Endothelial cell of umbilical vein (primary cell): Measurements from ENCODE around the gene PTGDS.

Experiments used
- CTCF ChIP-seq, 2 donors: IDR thresholded peaks; 1 replicate in 1 of 2; 2 replicates in 1 of 2; pipeline ENCODE4 v1.5.1; 2011; ENCODE audit warnings: low read length in 2 of 2, mild to moderate bottlenecking in 2 of 2, moderate library complexity in 2 of 2, control low read depth in 1 of 2, inconsistent platforms in 1 of 2, low read depth in 1 of 2; ENCODE audit not compliant: insufficient read depth in 1 of 2; ENCODE audit errors: extremely low read depth in 1 of 2
- JUN ChIP-seq: IDR thresholded peaks from 2 replicates; pipeline ENCODE4 v1.6.1; 2011; ENCODE audit warnings: borderline replicate concordance, low read depth; ENCODE audit not compliant: insufficient read length, insufficient read depth
- POLR2A ChIP-seq: IDR thresholded peaks from 2 replicates; pipeline ENCODE4 v1.6.1; 2012; ENCODE audit warnings: low read depth, mild to moderate bottlenecking, control low read depth, low read length

DNA sequence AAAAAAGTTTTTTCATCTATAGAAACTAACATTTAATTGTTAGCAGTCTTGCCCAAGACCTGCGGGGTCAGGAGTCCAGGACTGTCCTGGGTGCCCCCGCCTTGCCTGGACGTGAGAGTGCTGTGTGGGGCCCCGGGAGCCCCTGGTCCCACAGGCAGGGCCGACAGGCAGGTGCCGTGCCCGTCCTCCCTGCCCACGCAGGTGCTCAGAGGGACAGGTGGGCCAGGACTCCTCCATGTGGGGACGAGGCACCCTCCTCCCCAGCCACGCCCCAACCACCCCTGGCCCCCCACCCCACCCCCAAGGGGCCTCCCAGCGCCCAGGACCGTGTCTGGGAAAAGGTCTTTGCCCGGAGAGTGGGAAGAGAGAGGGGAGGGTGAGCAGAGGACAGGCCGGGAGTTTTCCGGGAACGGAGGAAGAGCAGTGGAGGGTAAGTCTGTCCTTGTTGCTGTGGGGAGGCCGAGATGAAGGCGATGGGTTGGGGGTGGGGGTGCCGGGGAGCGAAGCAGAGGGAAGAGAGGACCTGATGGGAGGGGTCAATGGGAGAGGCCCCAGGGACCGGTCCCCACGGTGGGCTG lies 28.0 kb upstream of the PTGDS start:
- no peak for TF ChIP-seq CTCF (IDR thresholded peaks at IDR 0.05; ENCODE audit: extremely low read depth in 1 of 2, insufficient read depth in 1 of 2, low read depth in 1 of 2, low read length in 2 of 2)
- no peak for TF ChIP-seq POLR2A
- TF ChIP-seq JUN: no peak
